Endothelial cell of umbilical vein (primary cell): Measurements from ENCODE around the gene SPAG9. TPM values are rescaled to one million over a fixed set of nuclear protein-coding genes. Genes with fewer than 3 reads are reported as not detected.

ENCODE experiments used
- BruUV-seq: library from RNA; stranded (reverse); fragments of 400-500 nt; replicated peaks from 2 replicates; lab custom pipeline; 2021; lab: Mats Ljungman, UMichigan
- CTCF ChIA-PET: fragments of 300-600, 350-600 bp; sonication (Branson Sonifier 250); formaldehyde crosslinking; loops from one replicate; lab custom pipeline; 2021; ENCODE audit warnings: antibody characterized with exemption, inconsistent platforms; lab: Charles Lee
- POLR2A ChIA-PET: fragments of 300-600, 350-600 bp; sonication (Branson Sonifier 250); formaldehyde crosslinking; loops from one replicate; lab custom pipeline; 2021; ENCODE audit warnings: antibody characterized with exemption, inconsistent platforms; lab: Charles Lee
- DNase-seq: peaks from one replicate; pipeline ENCODE4 v3.0.0-alpha.2; 2011; ENCODE audit warnings: low read depth, low spot score
- FAIRE-seq: peaks from 2 replicates; lab custom pipeline; 2011; peaks lifted over from hg19 to GRCh38; lab: Jason Lieb, UNC
- H2AFZ ChIP-seq: 2 replicates; pipeline ENCODE4 v1.6.0; 2012; ENCODE audit warnings: low read depth, low read length, control low read depth, inconsistent platforms
- H3K27ac ChIP-seq: 2 replicates; pipeline ENCODE4 v1.5.1; 2011; ENCODE audit warnings: low read depth, mild to moderate bottlenecking, control low read depth, low read length, moderate library complexity; ENCODE audit not compliant: insufficient read depth
- H3K27me3 ChIP-seq, 2 experiments: 2 replicates each; pipeline versions ENCODE4 v1.6.0 to v1.6.1; 2011; ENCODE audit warnings: low read length in 2 of 2, mixed read lengths in 1 of 2; ENCODE audit not compliant: control insufficient read depth in 2 of 2, insufficient read depth in 2 of 2
- H3K36me3 ChIP-seq, 2 experiments: 2 replicates in 1 of 2; 3 replicates in 1 of 2; pipeline ENCODE4 v1.5.1; 2011; ENCODE audit warnings: low read length in 2 of 2, mild to moderate bottlenecking in 1 of 2, moderate library complexity in 1 of 2; ENCODE audit not compliant: control insufficient read depth in 2 of 2, insufficient read depth in 2 of 2; ENCODE audit errors: extremely low read depth in 1 of 2
- H3K4me1 ChIP-seq: 3 replicates; pipeline ENCODE4 v1.5.1; 2011; ENCODE audit warnings: mild to moderate bottlenecking, low read length; ENCODE audit not compliant: control insufficient read depth, insufficient read depth; ENCODE audit errors: extremely low read depth
- H3K4me2 ChIP-seq: 2 replicates; pipeline ENCODE4 v1.6.1; 2011; ENCODE audit warnings: low read length, control low read depth, mixed read lengths; ENCODE audit not compliant: insufficient read depth
- H3K4me3 ChIP-seq, 3 experiments: fragments of 200-600 bp in 1 of 3; sonication (generic), shearing (Covaris generic) in 1 of 3; replicated peaks in 1 of 3; 2 replicates each; pipeline ENCODE4 v1.5.1; 2011 to 2016; ENCODE audit warnings: control low read depth in 3 of 3, low read length in 3 of 3, mild to moderate bottlenecking in 2 of 3, inconsistent platforms in 1 of 3, low read depth in 1 of 3, moderate library complexity in 1 of 3; ENCODE audit not compliant: insufficient read depth in 1 of 3
- H3K79me2 ChIP-seq: 2 replicates; pipeline ENCODE4 v1.6.0; 2012; ENCODE audit warnings: low read length, inconsistent platforms; ENCODE audit not compliant: control insufficient read depth, insufficient read depth
- H3K9ac ChIP-seq: replicated peaks from 2 replicates; pipeline ENCODE3; 2011; ENCODE audit warnings: low read length, control low read depth; ENCODE audit not compliant: insufficient read depth; ENCODE audit errors: extremely low read depth
- H3K9me1 ChIP-seq: replicated peaks from 3 replicates; pipeline ENCODE4 v1.6.0; 2011; ENCODE audit warnings: mild to moderate bottlenecking, low read length; ENCODE audit not compliant: control insufficient read depth, insufficient read depth; ENCODE audit errors: extremely low read depth
- H3K9me3 ChIP-seq: replicated peaks from 2 replicates; pipeline ENCODE4 v1.5.1; 2012; ENCODE audit warnings: low read length, inconsistent platforms; ENCODE audit not compliant: control insufficient read depth, insufficient read depth
- H4K20me1 ChIP-seq: replicated peaks from 2 replicates; pipeline ENCODE3; 2011; ENCODE audit warnings: mild to moderate bottlenecking, low read length; ENCODE audit not compliant: control insufficient read depth, insufficient read depth; ENCODE audit errors: extremely low read depth
- CTCF ChIP-seq, 2 donors: IDR thresholded peaks; 1 replicate in 1 of 2; 2 replicates in 1 of 2; pipeline ENCODE4 v1.5.1; 2011; ENCODE audit warnings: low read length in 2 of 2, mild to moderate bottlenecking in 2 of 2, moderate library complexity in 2 of 2, control low read depth in 1 of 2, inconsistent platforms in 1 of 2, low read depth in 1 of 2; ENCODE audit not compliant: insufficient read depth in 1 of 2; ENCODE audit errors: extremely low read depth in 1 of 2
- EZH2 ChIP-seq: IDR thresholded peaks from 2 replicates; pipeline ENCODE4 v1.6.1; 2012; ENCODE audit warnings: borderline replicate concordance, low read depth, mild to moderate bottlenecking, moderate library complexity, low read length, inconsistent platforms; ENCODE audit not compliant: severe bottlenecking
- FOS ChIP-seq: IDR thresholded peaks from 2 replicates; pipeline ENCODE4 v1.6.1; 2011; ENCODE audit warnings: mild to moderate bottlenecking, low read length, moderate library complexity, borderline replicate concordance; ENCODE audit not compliant: insufficient read depth
- GATA2 ChIP-seq: IDR thresholded peaks from 2 replicates; pipeline ENCODE4 v1.7.0; 2011; ENCODE audit warnings: low read depth, mild to moderate bottlenecking, moderate library complexity, mixed read lengths, low read length; ENCODE audit not compliant: insufficient read length, insufficient read depth
- JUN ChIP-seq: IDR thresholded peaks from 2 replicates; pipeline ENCODE4 v1.6.1; 2011; ENCODE audit warnings: borderline replicate concordance, low read depth; ENCODE audit not compliant: insufficient read length, insufficient read depth
- MAX ChIP-seq: IDR thresholded peaks from 2 replicates; pipeline ENCODE4 v1.6.1; 2011; ENCODE audit not compliant: insufficient read depth, insufficient read length
- MYC ChIP-seq: IDR thresholded peaks from one replicate; pipeline ENCODE4 v1.6.1; 2011; ENCODE audit warnings: mild to moderate bottlenecking, low read depth, low read length
- POLR2A ChIP-seq: IDR thresholded peaks from 2 replicates; pipeline ENCODE4 v1.6.1; 2012; ENCODE audit warnings: low read depth, mild to moderate bottlenecking, control low read depth, low read length
- POLR2AphosphoS5 ChIP-seq: IDR thresholded peaks from 2 replicates; pipeline ENCODE4 v1.6.1; 2012; ENCODE audit warnings: low read depth, mild to moderate bottlenecking, control low read depth, low read length, moderate library complexity; ENCODE audit not compliant: insufficient read depth
- dilution Hi-C: fragments of 300-500 bp; cut with MboI; formaldehyde crosslinking; loops from one replicate; pipeline ENCODE4 v1.15.0; 2019; ENCODE audit warnings: low sequenced_read_pairs; ENCODE audit not compliant: extremely low pct_ligation_motif_present
- intact Hi-C: fragments of 100-400 bp; cut with micrococcal nuclease; formaldehyde crosslinking; loops from one replicate; pipeline ENCODE4 v1.10.0; 2022
- polyA plus RNA-seq, 4 experiments: library from polyadenylated mRNA; depleted of rRNA in 3 of 4; stranded (reverse) in 3 of 4; unstranded in 1 of 4; fragments of >200 nt; gene quantifications; 2 replicates each; pipeline versions ENCODE4 v1.2.1 to v1.2.3, GENCODE V29; 2011 to 2012; ENCODE audit warnings: missing spikeins in 1 of 4
- total RNA-seq: library from RNA; stranded (reverse); gene quantifications from 2 replicates; pipeline ENCODE4 v1.2.3, GENCODE V29; 2021

Gene SPAG9
- total and polyA plus RNA-seq, 2 donors (not counting 3 experiments of a cell fraction or from before 2014, with no cell fraction given): 16.5 to 75.0 TPM

- no peak overlapping the region for H3K9ac ChIP-seq
- TF ChIP-seq CTCF (IDR thresholded peaks at IDR 0.05; ENCODE audit: extremely low read depth in 1 of 2, insufficient read depth in 1 of 2, low read depth in 1 of 2, low read length in 2 of 2) (no peak), EZH2 (no peak), GATA2 (no peak), POLR2A (no peak), MAX (no peak), FOS (no peak), MYC (no peak), JUN (no peak), POLR2AphosphoS5 (no peak)
- no peak overlapping the region for H3K4me3 ChIP-seq
- H3K79me2 ChIP-seq: no peaks in the 10 kb centered on the region
- H3K9me3 ChIP-seq: no peaks in the 10 kb centered on the region
- no peaks in the 10 kb centered on the region for H3K27me3 ChIP-seq
- H3K4me2 ChIP-seq: no peak overlapping the region
- peak; percentile 81 for DNase-seq
- H3K4me1 ChIP-seq: peaks cover 4% of the 10 kb centered on the region
- peak; percentile 73 for FAIRE-seq
- intact Hi-C loops: loop anchor here (1.0 to 2.0 kb wide), 2 partner anchors 12 to 53 kb away; partner anchors contain the start of gene TOB1
- dilution Hi-C loops: no loop called here
- H2AFZ ChIP-seq: peak overlapping the region; percentile 9
- H3K36me3 ChIP-seq: no peaks in the 10 kb centered on the region
- no peaks in the 10 kb centered on the region for H4K20me1 ChIP-seq
- no peaks in the 10 kb centered on the region for H3K9me1 ChIP-seq
- no peak overlapping the region for H3K27ac ChIP-seq
- no TSS peak for BruUV-seq
- ChIA-PET CTCF (interaction anchor here (1.2 kb wide), 1 partner anchor 66 kb away, joined by 3 read pairs; no protein-coding TSS in a partner anchor), POLR2A (no interaction called here)
Measured at GRCh38 chr17:50919321-50920040, 201.2 kb downstream of the SPAG9 start.
